Stomach (tissue), 9 donors: ENCODE results near the gene CELF2. TPM values are rescaled to one million over a fixed set of nuclear protein-coding genes. Genes with fewer than 3 reads are reported as not detected.

ENCODE experiments used
- DNase-seq, 2 donors: peaks; one replicate each; pipeline versions ENCODE4 v3.0.0 to v3.0.0-alpha.2; 2013 to 2019
- H3K27ac ChIP-seq, 5 donors: fragments of 200-600 bp in 4 of 5; sonication (generic) in 4 of 5; one replicate each; pipeline ENCODE4 v1.5.1; 2013 to 2019; ENCODE audit warnings: mild to moderate bottlenecking in 1 of 5, moderate library complexity in 1 of 5
- H3K27me3 ChIP-seq, 3 donors: fragments of 200-600 bp; sonication (generic); one replicate each; pipeline ENCODE4 v1.5.1; 2017 to 2019; ENCODE audit warnings: mixed run types in 1 of 3
- H3K36me3 ChIP-seq, 4 donors: fragments of 200-600 bp; sonication (generic); 1 replicate in 3 of 4; 2 replicates in 1 of 4; pipeline ENCODE4 v1.5.1; 2016 to 2019
- H3K4me1 ChIP-seq, 4 donors: fragments of 200-600 bp; sonication (generic); one replicate each; pipeline ENCODE4 v1.5.1; 2016 to 2019
- H3K4me3 ChIP-seq, 4 donors: fragments of 200-600 bp; sonication (generic) in 3 of 4; one replicate each; pipeline ENCODE4 v1.5.1; 2016 to 2019; ENCODE audit warnings: mild to moderate bottlenecking in 1 of 4
- H3K9me3 ChIP-seq, 4 donors: fragments of 200-600 bp; sonication (generic); one replicate each; pipeline ENCODE4 v1.5.1; 2016 to 2019
- EP300 ChIP-seq: sonication (generic); formaldehyde crosslinking; IDR thresholded peaks from one replicate; pipeline ENCODE4 v1.6.1; 2017; ENCODE audit warnings: antibody characterized with exemption
- POLR2A ChIP-seq, 4 donors: fragments of 450-650 bp; IDR thresholded peaks; one replicate each; pipeline ENCODE4 v1.6.1; 2016; ENCODE audit warnings: antibody characterized with exemption in 4 of 4, control low read depth in 2 of 4, mild to moderate bottlenecking in 1 of 4, moderate library complexity in 1 of 4
- POLR2AphosphoS5 ChIP-seq, 3 donors: sonication (generic); formaldehyde crosslinking; IDR thresholded peaks; one replicate each; pipeline ENCODE4 v1.6.1; 2016; ENCODE audit warnings: antibody characterized with exemption in 3 of 3
- WGBS, 5 donors: extraction: QIAGEN DNeasy Blood & Tissue Kit in 3 of 5; methylation state at CpG; one replicate each; pipeline versions ENCODE4 v1.1.5 to v1.1.7; 2013 to 2018; 5-methylcytosine and 5-hydroxymethylcytosine counted together
- intact Hi-C: fragments of 100-400 bp; cut with DNase I; formaldehyde crosslinking; loops from one replicate; pipeline ENCODE4 v1.15.1; 2023; ENCODE audit warnings: low total_unique reads
- polyA plus RNA-seq, 3 donors: library from polyadenylated mRNA; stranded (reverse); fragments of 200-250 nt; gene quantifications; one replicate each; pipeline ENCODE4 v1.2.3, GENCODE V29; 2013
- total RNA-seq, 5 donors: library from RNA; depleted of rRNA; stranded (reverse); fragments of >200 nt; gene quantifications; one replicate each; pipeline versions ENCODE4 v1.1.0 to v1.2.3, GENCODE V29; 2014 to 2016
- TF ChIP-seq, protein P1 (sequence below), 7 experiments: fragments of 450-650 bp in 4 of 7; fragments of 200-600 bp in 3 of 7; sonication (generic) in 3 of 7; IDR thresholded peaks; one replicate each; pipeline ENCODE4 v1.5.1; 2016 to 2019; ENCODE audit warnings: antibody characterized with exemption in 7 of 7, control low read depth in 2 of 7, mild to moderate bottlenecking in 1 of 7
- donor health status: healthy with polysubstance abuse.
- donor health status: Bipolar disorder and iron deficiency.
- donor health status: healthy.

The CELF2 gene
- total and polyA plus RNA-seq, 8 donors = 3.9 to 65.3 (median 36.1) TPM

DNA sequence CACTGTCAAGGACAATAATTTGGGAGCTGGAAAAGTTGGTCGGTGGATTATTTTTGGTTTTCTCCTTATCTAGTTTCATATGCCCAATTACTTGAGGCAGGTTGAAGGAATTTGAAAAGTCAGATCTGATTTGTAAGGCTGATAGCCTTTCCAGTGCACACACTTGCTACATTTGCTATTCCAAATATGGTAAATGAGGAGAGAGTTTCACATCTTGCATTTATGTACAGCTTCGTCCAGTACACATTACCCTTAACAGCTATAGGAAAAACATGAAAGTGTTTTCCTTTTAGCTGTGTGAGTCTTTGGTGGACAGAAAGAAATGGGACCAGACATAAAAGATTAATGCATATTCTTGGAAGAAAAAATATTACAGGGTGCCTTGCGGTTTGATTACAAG, 201.8 kb downstream of the CELF2 start:
- intact Hi-C loops = no loop called here
- no peaks in the 10 kb centered on the region for H3K9me3 ChIP-seq
- no peak for DNase-seq
- 79 to 86% (median 84%) methylated on average over 3 of the region's 3 CpGs for WGBS, 5 donors
- no peak overlapping the region for H3K27ac ChIP-seq
- TF ChIP-seq POLR2A (IDR thresholded peaks at IDR 0.05) (no peak), POLR2AphosphoS5 (IDR thresholded peaks at IDR 0.05) (no peak), EP300 (no peak)
- TF ChIP-seq, protein P1, sequence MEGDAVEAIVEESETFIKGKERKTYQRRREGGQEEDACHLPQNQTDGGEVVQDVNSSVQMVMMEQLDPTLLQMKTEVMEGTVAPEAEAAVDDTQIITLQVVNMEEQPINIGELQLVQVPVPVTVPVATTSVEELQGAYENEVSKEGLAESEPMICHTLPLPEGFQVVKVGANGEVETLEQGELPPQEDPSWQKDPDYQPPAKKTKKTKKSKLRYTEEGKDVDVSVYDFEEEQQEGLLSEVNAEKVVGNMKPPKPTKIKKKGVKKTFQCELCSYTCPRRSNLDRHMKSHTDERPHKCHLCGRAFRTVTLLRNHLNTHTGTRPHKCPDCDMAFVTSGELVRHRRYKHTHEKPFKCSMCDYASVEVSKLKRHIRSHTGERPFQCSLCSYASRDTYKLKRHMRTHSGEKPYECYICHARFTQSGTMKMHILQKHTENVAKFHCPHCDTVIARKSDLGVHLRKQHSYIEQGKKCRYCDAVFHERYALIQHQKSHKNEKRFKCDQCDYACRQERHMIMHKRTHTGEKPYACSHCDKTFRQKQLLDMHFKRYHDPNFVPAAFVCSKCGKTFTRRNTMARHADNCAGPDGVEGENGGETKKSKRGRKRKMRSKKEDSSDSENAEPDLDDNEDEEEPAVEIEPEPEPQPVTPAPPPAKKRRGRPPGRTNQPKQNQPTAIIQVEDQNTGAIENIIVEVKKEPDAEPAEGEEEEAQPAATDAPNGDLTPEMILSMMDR (IDR thresholded peaks at IDR 0.05) = no peak
- no peaks in the 10 kb centered on the region for H3K27me3 ChIP-seq
- H3K4me1 ChIP-seq = peaks cover 0 to 27% (median 9%) of the 10 kb centered on the region in 4 donors
- H3K36me3 ChIP-seq = peaks cover 0 to 22% (median 12%) of the 10 kb centered on the region in 4 donors
- no peak overlapping the region for H3K4me3 ChIP-seq

DNA sequence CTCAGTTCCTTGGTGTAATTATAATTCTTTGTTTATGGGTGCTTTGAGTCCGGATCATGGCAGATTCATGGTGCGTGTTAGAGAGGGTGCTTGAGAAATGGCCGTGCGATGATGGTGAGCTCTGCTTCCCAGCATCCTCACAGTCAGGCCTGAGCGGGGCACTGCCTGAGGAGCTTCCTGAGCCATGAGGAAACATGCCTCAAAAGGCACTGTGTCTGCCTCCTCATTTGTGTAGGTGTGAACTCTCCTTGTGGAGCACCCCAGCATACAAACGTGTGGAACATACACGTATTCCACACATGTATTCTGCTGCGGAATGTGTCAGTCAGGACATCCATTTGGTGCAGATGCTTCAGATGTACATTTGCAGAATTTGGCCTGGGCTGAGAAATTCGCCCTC, 205.4 kb downstream of the CELF2 start:
- Histone ChIP-seq H3K4me1 (peaks cover 0 to 33% (median 13%) of the 10 kb centered on the region in 4 donors), H3K27me3 (no peaks in the 10 kb centered on the region), H3K36me3 (peaks cover 0 to 24% (median 12%) of the 10 kb centered on the region in 4 donors), H3K27ac (no peak overlapping the region), H3K9me3 (no peaks in the 10 kb centered on the region), H3K4me3 (no peak overlapping the region)
- intact Hi-C loops = no loop called here
- TF ChIP-seq EP300 (no peak), POLR2A (IDR thresholded peaks at IDR 0.05) (no peak), POLR2AphosphoS5 (IDR thresholded peaks at IDR 0.05) (no peak)
- TF ChIP-seq, protein P1 (IDR thresholded peaks at IDR 0.05) = no peak
- no peak for DNase-seq
- 85 to 96% (median 87%) methylated on average over 9 of the region's 9 CpGs for WGBS, 5 donors

DNA sequence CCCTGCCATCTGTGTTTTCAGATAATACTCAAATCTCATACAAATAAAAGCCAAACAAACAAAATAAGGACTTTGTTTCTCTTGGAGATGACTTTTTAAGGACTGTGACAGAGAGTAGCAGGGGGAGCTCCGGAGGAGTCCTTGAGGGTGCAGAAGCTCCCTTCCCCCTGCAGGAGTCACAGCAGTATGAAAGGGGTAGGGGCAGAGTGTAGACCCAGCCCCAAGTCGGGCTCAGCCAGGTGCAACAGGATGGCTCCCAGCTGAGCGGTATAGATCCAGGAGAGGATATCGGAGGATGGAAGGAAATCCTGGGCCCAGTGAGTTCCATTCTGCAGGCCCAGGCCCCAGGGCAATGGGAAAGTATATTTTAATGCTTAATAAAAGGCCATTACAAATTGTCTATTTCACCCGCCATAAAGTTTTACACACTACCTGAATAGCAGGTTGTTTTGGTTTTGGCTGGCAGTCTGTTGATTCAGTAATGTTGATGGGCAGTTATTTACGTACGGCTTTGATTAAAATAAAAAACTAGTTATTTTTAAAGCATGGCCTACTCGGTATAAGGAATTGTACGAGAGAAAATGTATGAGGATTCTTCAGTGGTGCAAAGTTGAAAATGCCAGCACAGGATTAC, 206.0 kb downstream of the CELF2 start:
- H3K27me3 ChIP-seq = no peaks in the 10 kb centered on the region
- no peak overlapping the region for H3K27ac ChIP-seq
- 88 to 94% (median 91%) methylated on average over 9 of the region's 9 CpGs for WGBS, 5 donors
- peaks cover 0 to 20% (median 9%) of the 10 kb centered on the region in 4 donors for H3K36me3 ChIP-seq
- TF ChIP-seq EP300 (no peak), POLR2AphosphoS5 (IDR thresholded peaks at IDR 0.05) (no peak), POLR2A (IDR thresholded peaks at IDR 0.05) (no peak)
- TF ChIP-seq, protein P1 (IDR thresholded peaks at IDR 0.05) = no peak
- no peak for DNase-seq
- H3K4me3 ChIP-seq = no peak overlapping the region
- intact Hi-C loops = no loop called here
- peaks cover 0 to 34% (median 12%) of the 10 kb centered on the region in 4 donors for H3K4me1 ChIP-seq
- H3K9me3 ChIP-seq = no peaks in the 10 kb centered on the region

DNA sequence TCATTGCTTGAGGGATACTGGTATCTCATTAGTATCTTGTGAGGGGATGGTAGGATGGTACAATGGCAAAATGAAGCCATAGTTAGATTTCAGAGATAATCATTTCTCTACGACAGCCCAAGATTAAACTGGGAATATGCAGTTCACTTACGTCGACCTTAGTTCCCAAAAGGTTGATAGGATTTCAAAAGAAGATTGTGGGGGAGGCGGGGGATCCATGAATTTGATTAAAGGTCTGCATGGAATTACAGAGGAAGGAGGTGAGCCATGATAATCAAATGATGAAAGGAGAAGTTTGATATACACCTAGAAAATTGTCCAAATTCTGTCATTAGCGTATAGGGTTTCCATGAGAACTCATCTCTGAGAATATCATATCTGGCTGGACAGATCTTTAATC, 206.6 kb downstream of the CELF2 start:
- Histone ChIP-seq H3K27ac (no peak overlapping the region), H3K27me3 (no peaks in the 10 kb centered on the region), H3K36me3 (peaks cover 0 to 20% (median 8%) of the 10 kb centered on the region in 4 donors), H3K4me3 (no peak overlapping the region), H3K4me1 (peaks cover 0 to 34% (median 12%) of the 10 kb centered on the region in 4 donors), H3K9me3 (no peaks in the 10 kb centered on the region)
- WGBS, 5 donors = 90 to 94% (median 93%) methylated on average over 5 of the region's 5 CpGs
- TF ChIP-seq, protein P1 (IDR thresholded peaks at IDR 0.05) = no peak
- TF ChIP-seq POLR2AphosphoS5 (IDR thresholded peaks at IDR 0.05) (no peak), EP300 (no peak), POLR2A (IDR thresholded peaks at IDR 0.05) (no peak)
- intact Hi-C loops = no loop called here
- no peak for DNase-seq
